Subcutaneous preadipocyte (primary cell): Measurements from ENCODE around the gene VPS50. TPM values are rescaled to one million over a fixed set of nuclear protein-coding genes. Genes with fewer than 3 reads are reported as not detected.

Experiments
- total RNA-seq: library from RNA; depleted of rRNA; stranded (reverse); fragments of >200 nt; gene quantifications from 2 replicates; pipeline ENCODE4 v1.2.3, GENCODE V29; 2012

Gene VPS50
- 23.5 and 30.9 TPM in 2 replicates for total RNA-seq

GRCh38 chr7:93231799-93232672, at the start of gene VPS50:
Gene VPS50, plus strand, starts transcription at chr7:93232366. Its CDS starts 102 bp downstream, at chr7:93232468.

GRCh38 chr7:93226310-93226709, 5.9 kb upstream of the VPS50 start, which contains the start of gene HEPACAM2:
Gene HEPACAM2, minus strand, starts transcription at chr7:93226469.

Other genes with a start within 250 kb of the VPS50 start
- 18.4 and 19.4 TPM in 2 replicates for gene SAMD9, start 114.4 kb upstream of the VPS50 start, total RNA-seq
- gene SAMD9L, start 84.0 kb upstream of the VPS50 start, total RNA-seq, result 6.1 and 7.0 TPM in 2 replicates
- gene HEPACAM2, start 5.9 kb upstream of the VPS50 start, total RNA-seq, result not detected in 2 replicates